Fibroblast of skin of right quadriceps (primary cell): ENCODE data around the gene STT3B.

Experiments
- DNase-seq: peaks from one replicate; pipeline ENCODE4 v3.0.0-alpha.2; 2013

The STT3B gene

GRCh38 chr3:31522152-31522551 lies 10.6 kb upstream of the STT3B start:
- no peak for DNase-seq

GRCh38 chr3:31523543-31523942 lies 9.2 kb upstream of the STT3B start:
- DNase-seq, result no peak

- DNase-seq, result no peak
Measured at GRCh38 chr3:31525532-31525931, 7.2 kb upstream of the STT3B start.

- no peak for DNase-seq
Measured at GRCh38 chr3:31529421-31529820, 3.3 kb upstream of the STT3B start.

- DNase-seq, result no peak
Measured at GRCh38 chr3:31530039-31530959, 2.4 kb upstream of the STT3B start.

GRCh38 chr3:31530960-31531335 lies 1.8 kb upstream of the STT3B start:
- no peak for DNase-seq

- DNase-seq, result no peak
Measured at GRCh38 chr3:31531452-31531991, 1.2 kb upstream of the STT3B start.

GRCh38 chr3:31531992-31532586 lies 636 bp upstream of the STT3B start:
- peak; percentile 99 for DNase-seq

GRCh38 chr3:31533169-31534064 lies 692 bp downstream of the STT3B start:
- peak; percentile 26 for DNase-seq

GRCh38 chr3:31534065-31534425 lies 1.3 kb downstream of the STT3B start:
- no peak for DNase-seq

GRCh38 chr3:31536497-31536896 lies 3.8 kb downstream of the STT3B start:
- no peak for DNase-seq

- DNase-seq, result no peak
Measured at GRCh38 chr3:31538801-31539200, 6.1 kb downstream of the STT3B start.

- no peak for DNase-seq
Measured at GRCh38 chr3:31539275-31539674, 6.5 kb downstream of the STT3B start.

GRCh38 chr3:31541089-31541488 lies 8.4 kb downstream of the STT3B start:
- no peak for DNase-seq

GRCh38 chr3:31542246-31542645 lies 9.5 kb downstream of the STT3B start:
- no peak for DNase-seq

- DNase-seq, result no peak
Measured at GRCh38 chr3:31543375-31543774, 10.7 kb downstream of the STT3B start.

- no peak for DNase-seq
Measured at GRCh38 chr3:31544634-31545033, 11.9 kb downstream of the STT3B start.

- peak; percentile 36 for DNase-seq
Measured at GRCh38 chr3:31546162-31546561, 13.4 kb downstream of the STT3B start.

GRCh38 chr3:31546725-31547124 lies 14.0 kb downstream of the STT3B start:
- no peak for DNase-seq

- peak; percentile 24 for DNase-seq
Measured at GRCh38 chr3:31550452-31551251, 17.9 kb downstream of the STT3B start.

GRCh38 chr3:31551646-31552045 lies 18.9 kb downstream of the STT3B start:
- no peak for DNase-seq

GRCh38 chr3:31552103-31552502 lies 19.4 kb downstream of the STT3B start:
- no peak for DNase-seq
